ENCODE results near the gene ELMO1. TPM values are rescaled to one million over a fixed set of nuclear protein-coding genes. Genes with fewer than 3 reads are reported as not detected.

The ELMO1 gene
- total RNA-seq, 1 experiment from 2014 or later, result 7.8 TPM

- Histone ChIP-seq H4K91ac (ENCODE audit: insufficient read length, low read depth, low read length) (no peak overlapping the region), H3K9me3 (ENCODE audit: control insufficient read depth, low read depth, low read length) (peaks cover 6% of the 10 kb centered on the region), H2BK120ac (ENCODE audit: low read depth, low read length, poor library complexity, severe bottlenecking) (no peak overlapping the region), H2BK20ac (ENCODE audit: low read depth, low read length, poor library complexity, severe bottlenecking) (no peak overlapping the region), H3K56ac (ENCODE audit: insufficient read length, low read depth, low read length) (no peak overlapping the region), H2AFZ (ENCODE audit: low read length) (no peak overlapping the region), H4K20me1 (ENCODE audit: control insufficient read depth, insufficient read depth, insufficient read length) (no peaks in the 10 kb centered on the region), H3K4ac (ENCODE audit: low read depth, low read length) (no peak overlapping the region), H3K27ac (ENCODE audit: insufficient read length, low read depth, low read length) (no peak overlapping the region), H3K4me1 (ENCODE audit: insufficient read depth, low read length) (no peaks in the 10 kb centered on the region), H3K9ac (ENCODE audit: extremely low read depth, insufficient read length, low read length) (no peak overlapping the region), H3K18ac (ENCODE audit: insufficient read length, low read depth, low read length) (no peak overlapping the region), H3K27me3 (ENCODE audit: insufficient read depth, low read length) (no peaks in the 10 kb centered on the region), H3K4me2 (ENCODE audit: insufficient read depth, insufficient read length, low read length) (no peak overlapping the region), H3T11ph (ENCODE audit: low read length) (no peak overlapping the region), H2BK12ac (ENCODE audit: insufficient read length, low read depth, low read length) (no peak overlapping the region), H2BK15ac (ENCODE audit: low read depth, low read length) (no peak overlapping the region), H3K79me1 (ENCODE audit: insufficient read depth, low read depth, low read length, poor library complexity, severe bottlenecking) (no peaks in the 10 kb centered on the region), H2BK5ac (ENCODE audit: insufficient read length, low read length) (no peak overlapping the region), H4K8ac (replicated peaks; ENCODE audit: insufficient read length, low read depth, low read length) (no peak overlapping the region), H4K5ac (ENCODE audit: insufficient read length, low read depth, low read length) (no peak overlapping the region), H2AK5ac (ENCODE audit: insufficient read length, low read length) (no peak overlapping the region), H3K23me2 (ENCODE audit: insufficient read length, low read depth, low read length, poor library complexity, severe bottlenecking) (no peaks in the 10 kb centered on the region), H3K14ac (ENCODE audit: insufficient read depth, low read length) (no peak overlapping the region), H3K79me2 (ENCODE audit: insufficient read depth, low read length) (no peaks in the 10 kb centered on the region), H3K23ac (ENCODE audit: insufficient read length, low read depth, low read length) (no peak overlapping the region)
- Mint-ChIP-seq H3K9me3 (peaks cover 11 to 21% of the 10 kb centered on the region in 2 experiments; a peak in 4 of 5 replicates), H3K36me3 (ENCODE audit: insufficient read depth in 1 of 3, low read depth in 3 of 3) (peaks cover 7 to 14% (median 10%) of the 10 kb centered on the region in 3 experiments), H3K4me3 (no peak overlapping the region), H3K4me1 (peaks cover 6 to 14% of the 10 kb centered on the region in 2 experiments), H3K27ac (no peak overlapping the region), H3K27me3 (ENCODE audit: low read depth) (no peaks in the 10 kb centered on the region)
- DNase-seq, result no peak
- no peak for TF ChIP-seq CTCF (conservative IDR thresholded peaks at IDR 0.05)
- WGBS (ENCODE audit: extremely low coverage, insufficient read length, low lambda C conversion rate), result no CpG with 5 or more reads among the region's 3 CpGs
Observed at GRCh38 chr7:36942025-36942424, 506.6 kb downstream of the ELMO1 start.
